Glutamatergic neuron (in vitro differentiated cells): Measurements from ENCODE around the gene ETV5. TPM values are rescaled to one million over a fixed set of nuclear protein-coding genes. Genes with fewer than 3 reads are reported as not detected.
A peak's percentile ranks its signal among the peaks of the same experiment; 100 is the strongest.

Experiments used
- DNase-seq: peaks from one replicate; pipeline ENCODE4 v3.0.0; 2022
- H3K27ac Mint-ChIP-seq: one replicate; pipeline ENCODE4 v1.8.0; 2020; ENCODE audit warnings: mild to moderate bottlenecking, mixed read lengths, inconsistent platforms; ENCODE audit not compliant: unreplicated experiment
- H3K27me3 Mint-ChIP-seq: one replicate; pipeline ENCODE4 v1.8.0; 2020; ENCODE audit warnings: mild to moderate bottlenecking, moderate library complexity, mixed read lengths, inconsistent platforms; ENCODE audit not compliant: unreplicated experiment
- H3K36me3 Mint-ChIP-seq: one replicate; pipeline ENCODE4 v1.8.0; 2020; ENCODE audit warnings: mild to moderate bottlenecking, mixed read lengths, inconsistent platforms; ENCODE audit not compliant: unreplicated experiment
- H3K4me1 Mint-ChIP-seq: one replicate; pipeline ENCODE4 v1.8.0; 2020; ENCODE audit warnings: mild to moderate bottlenecking, low read depth, mixed read lengths, inconsistent platforms; ENCODE audit not compliant: unreplicated experiment
- H3K4me3 Mint-ChIP-seq: one replicate; pipeline ENCODE4 v1.8.0; 2020; ENCODE audit warnings: mild to moderate bottlenecking, mixed read lengths, inconsistent platforms; ENCODE audit not compliant: unreplicated experiment
- H3K9me3 Mint-ChIP-seq: one replicate; pipeline ENCODE4 v1.8.0; 2020; ENCODE audit warnings: mild to moderate bottlenecking, moderate library complexity, mixed read lengths, inconsistent platforms; ENCODE audit not compliant: unreplicated experiment
- total RNA-seq: library from RNA; stranded (reverse); fragmentation: NEBNext Ultra II Directional; extraction: Animal tissue kit (Norgen Biotek cat#: 25700); gene quantifications from one replicate; pipeline ENCODE4 v1.2.1, GENCODE V29; 2021; ENCODE audit not compliant: unreplicated experiment
- TF ChIP-seq, protein P1 (sequence below): fragments of 200-600 bp; sonication (generic); IDR thresholded peaks from one replicate; pipeline ENCODE4 v1.5.0; 2021; ENCODE audit not compliant: partially characterized antibody, unreplicated experiment

ETV5 gene
- total RNA-seq, 1 donor from 2014 or later: 16.9 TPM

DNA sequence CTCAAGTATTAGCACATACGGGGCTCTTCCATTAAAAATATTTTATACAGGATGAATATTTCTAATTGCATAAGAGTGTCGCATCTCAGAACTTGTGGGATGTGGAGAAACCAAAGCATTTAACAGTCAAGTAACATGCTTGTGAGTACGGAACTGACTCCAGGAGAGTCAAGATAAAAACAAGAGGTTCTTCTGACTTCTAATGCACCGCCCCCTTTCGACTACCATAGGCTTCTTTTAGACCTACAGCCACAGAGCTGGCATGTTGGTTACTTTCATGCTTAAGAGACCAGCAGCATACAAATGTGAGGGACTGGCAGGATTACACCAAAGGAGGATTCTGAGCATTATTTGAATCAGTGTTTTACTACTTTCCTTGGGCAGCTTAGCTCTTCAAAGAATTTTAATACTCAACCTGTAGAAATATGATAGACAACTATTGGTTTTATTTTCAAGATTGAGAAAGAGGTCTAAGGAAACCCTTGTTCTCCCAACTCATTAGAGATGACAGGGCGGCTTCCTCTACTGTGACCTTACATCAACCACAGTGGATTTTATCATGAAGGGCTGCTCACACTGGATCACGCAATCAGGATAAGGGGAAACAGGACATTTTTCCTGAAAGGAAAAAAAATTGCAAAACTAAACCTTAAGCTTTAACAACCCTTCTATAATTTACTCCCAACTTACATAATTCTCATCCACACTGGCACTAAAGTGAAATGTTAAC lies 14.0 kb downstream of the ETV5 start:
- TF ChIP-seq, protein P1, sequence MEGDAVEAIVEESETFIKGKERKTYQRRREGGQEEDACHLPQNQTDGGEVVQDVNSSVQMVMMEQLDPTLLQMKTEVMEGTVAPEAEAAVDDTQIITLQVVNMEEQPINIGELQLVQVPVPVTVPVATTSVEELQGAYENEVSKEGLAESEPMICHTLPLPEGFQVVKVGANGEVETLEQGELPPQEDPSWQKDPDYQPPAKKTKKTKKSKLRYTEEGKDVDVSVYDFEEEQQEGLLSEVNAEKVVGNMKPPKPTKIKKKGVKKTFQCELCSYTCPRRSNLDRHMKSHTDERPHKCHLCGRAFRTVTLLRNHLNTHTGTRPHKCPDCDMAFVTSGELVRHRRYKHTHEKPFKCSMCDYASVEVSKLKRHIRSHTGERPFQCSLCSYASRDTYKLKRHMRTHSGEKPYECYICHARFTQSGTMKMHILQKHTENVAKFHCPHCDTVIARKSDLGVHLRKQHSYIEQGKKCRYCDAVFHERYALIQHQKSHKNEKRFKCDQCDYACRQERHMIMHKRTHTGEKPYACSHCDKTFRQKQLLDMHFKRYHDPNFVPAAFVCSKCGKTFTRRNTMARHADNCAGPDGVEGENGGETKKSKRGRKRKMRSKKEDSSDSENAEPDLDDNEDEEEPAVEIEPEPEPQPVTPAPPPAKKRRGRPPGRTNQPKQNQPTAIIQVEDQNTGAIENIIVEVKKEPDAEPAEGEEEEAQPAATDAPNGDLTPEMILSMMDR: no peak
- Mint-ChIP-seq H3K4me3 (peak overlapping the region; percentile 91), H3K27ac (peak overlapping the region; percentile 97), H3K4me1 (peaks cover 65% of the 10 kb centered on the region), H3K27me3 (peaks cover 8% of the 10 kb centered on the region), H3K9me3 (peaks cover 16% of the 10 kb centered on the region), H3K36me3 (no peaks in the 10 kb centered on the region)
- DNase-seq: no peak

- Mint-ChIP-seq H3K27ac (no peak overlapping the region), H3K27me3 (peaks cover 8% of the 10 kb centered on the region), H3K9me3 (peaks cover 16% of the 10 kb centered on the region), H3K4me1 (peaks cover 65% of the 10 kb centered on the region), H3K4me3 (no peak overlapping the region), H3K36me3 (no peaks in the 10 kb centered on the region)
- DNase-seq: no peak
- TF ChIP-seq, protein P1: no peak
Measured at GRCh38 chr3:186094271-186094670, 14.6 kb downstream of the ETV5 start.

GRCh38 chr3:186093271-186093900 lies 15.5 kb downstream of the ETV5 start:
- no peak overlapping the region for H3K27ac Mint-ChIP-seq
- H3K36me3 Mint-ChIP-seq: no peaks in the 10 kb centered on the region
- no peak for DNase-seq
- H3K27me3 Mint-ChIP-seq: peaks cover 8% of the 10 kb centered on the region
- TF ChIP-seq, protein P1: no peak
- H3K4me3 Mint-ChIP-seq: no peak overlapping the region
- peaks cover 59% of the 10 kb centered on the region for H3K4me1 Mint-ChIP-seq
- H3K9me3 Mint-ChIP-seq: peaks cover 16% of the 10 kb centered on the region

- peaks cover 2% of the 10 kb centered on the region for H3K27me3 Mint-ChIP-seq
- TF ChIP-seq, protein P1: no peak
- DNase-seq: no peak
- H3K4me3 Mint-ChIP-seq: no peak overlapping the region
- H3K36me3 Mint-ChIP-seq: no peaks in the 10 kb centered on the region
- peaks cover 53% of the 10 kb centered on the region for H3K4me1 Mint-ChIP-seq
- H3K27ac Mint-ChIP-seq: no peak overlapping the region
- H3K9me3 Mint-ChIP-seq: peaks cover 9% of the 10 kb centered on the region
Measured at GRCh38 chr3:186092360-186093070, 16.4 kb downstream of the ETV5 start.

- peaks cover 38% of the 10 kb centered on the region for H3K4me1 Mint-ChIP-seq
- H3K27me3 Mint-ChIP-seq: no peaks in the 10 kb centered on the region
- no peak for DNase-seq
- TF ChIP-seq, protein P1: no peak
- H3K9me3 Mint-ChIP-seq: peaks cover 7% of the 10 kb centered on the region
- H3K4me3 Mint-ChIP-seq: no peak overlapping the region
- peaks cover 13% of the 10 kb centered on the region for H3K36me3 Mint-ChIP-seq
- H3K27ac Mint-ChIP-seq: no peak overlapping the region
Measured at GRCh38 chr3:186090901-186091300, 18.0 kb downstream of the ETV5 start.
